ENCODE results near the gene IKBIP. TPM values are rescaled to one million over a fixed set of nuclear protein-coding genes. Genes with fewer than 3 reads are reported as not detected.

The IKBIP gene
- total and polyA plus RNA-seq, 2 donors (not counting 1 experiment from before 2014, with no cell fraction given): 1.7 to 12.0 TPM

- POLR2A ChIA-PET: no interaction called here
- WGBS (ENCODE audit: insufficient coverage): 80% methylated on average over 2 of the region's 3 CpGs
Observed at GRCh38 chr12:98639491-98639890, 5.1 kb downstream of the IKBIP start.

GRCh38 chr12:98638009-98638408 is 6.6 kb downstream of the IKBIP start:
- Histone ChIP-seq H3K79me2 (ENCODE audit: control insufficient read depth, insufficient read depth, low read length) (peaks cover 42% of the 10 kb centered on the region), H3K9me3 (ENCODE audit: control extremely low read depth in 1 of 3, control insufficient read depth in 2 of 3, insufficient read depth in 1 of 3, low read length in 2 of 3) (no peaks in the 10 kb centered on the region), H3K36me3 (replicated peaks in 1 of 2; ENCODE audit: control extremely low read depth in 1 of 2, control insufficient read depth in 1 of 2, extremely low read depth in 1 of 2, insufficient read depth in 2 of 2, low read length in 1 of 2) (peaks cover 2 to 3% of the 10 kb centered on the region in 2 experiments), H3K4me3 (ENCODE audit: control extremely low read depth in 1 of 5, extremely low read depth in 1 of 5, insufficient read depth in 1 of 5, low read depth in 2 of 5, low read length in 4 of 5) (no peak overlapping the region), H3K4me1 (ENCODE audit: control insufficient read depth in 2 of 2, insufficient read depth in 2 of 2, low read length in 2 of 2) (peaks cover 8 to 10% of the 10 kb centered on the region in 2 donors), H2AFZ (ENCODE audit: insufficient read depth, low read depth, low read length, poor library complexity, severe bottlenecking) (no peak overlapping the region), H3K9ac (ENCODE audit: low read length) (no peak overlapping the region), H3K27me3 (replicated peaks in 1 of 4; ENCODE audit: control extremely low read depth in 1 of 4, control insufficient read depth in 3 of 4, insufficient read depth in 4 of 4, low read length in 3 of 4) (no peaks in the 10 kb centered on the region), H3K4me2 (replicated peaks; ENCODE audit: low read depth, low read length, poor library complexity, severe bottlenecking) (no peak overlapping the region), H3K27ac (ENCODE audit: low read length in 2 of 2) (no peak overlapping the region), H4K20me1 (ENCODE audit: control insufficient read depth, insufficient read depth, low read length, poor library complexity, severe bottlenecking) (peaks cover 8% of the 10 kb centered on the region)
- TF ChIP-seq EZH2 (IDR thresholded peaks at IDR 0.05; ENCODE audit: borderline replicate concordance, insufficient read depth, low read depth, low read length, poor library complexity, severe bottlenecking) (no peak), CTCF (IDR thresholded peaks at IDR 0.05) (no peak)
- Mint-ChIP-seq H3K9me3 (ENCODE audit: insufficient read depth) (no peaks in the 10 kb centered on the region), H3K27ac (no peak overlapping the region), H3K4me3 (no peak overlapping the region), H3K27me3 (no peaks in the 10 kb centered on the region), H3K4me1 (peaks cover 22% of the 10 kb centered on the region)
- ATAC-seq (ENCODE audit: low read depth): no peak
- ChIA-PET POLR2A (no interaction called here), CTCF (interaction anchor here (1.0 to 1.2 kb wide), 2 partner anchors 13 to 16 kb away, joined by 4 to 5 read pairs; no protein-coding TSS in a partner anchor)
- WGBS (ENCODE audit: insufficient coverage): no CpG with 5 or more reads among the region's 2 CpGs
- intact Hi-C loops (cut with micrococcal nuclease): no loop called here
- no peak for DNase-seq

More at GRCh38 chr12:98639491-98639890, 5.1 kb downstream of the IKBIP start:
- Histone ChIP-seq H3K4me1 (ENCODE audit: control insufficient read depth in 2 of 2, insufficient read depth in 2 of 2, low read length in 2 of 2) (peaks cover 14 to 15% of the 10 kb centered on the region in 2 donors), H3K9ac (ENCODE audit: low read length) (no peak overlapping the region), H3K4me2 (replicated peaks; ENCODE audit: low read depth, low read length, poor library complexity, severe bottlenecking) (no peak overlapping the region), H3K27ac (ENCODE audit: low read length in 2 of 2) (no peak overlapping the region), H3K36me3 (replicated peaks in 1 of 2; ENCODE audit: control extremely low read depth in 1 of 2, control insufficient read depth in 1 of 2, extremely low read depth in 1 of 2, insufficient read depth in 2 of 2, low read length in 1 of 2) (no peaks in the 10 kb centered on the region), H3K9me3 (ENCODE audit: control extremely low read depth in 1 of 3, control insufficient read depth in 2 of 3, insufficient read depth in 1 of 3, low read length in 2 of 3) (no peaks in the 10 kb centered on the region), H4K20me1 (ENCODE audit: control insufficient read depth, insufficient read depth, low read length, poor library complexity, severe bottlenecking) (peaks cover 8% of the 10 kb centered on the region), H3K79me2 (ENCODE audit: control insufficient read depth, insufficient read depth, low read length) (peaks cover 56% of the 10 kb centered on the region), H3K4me3 (ENCODE audit: control extremely low read depth in 1 of 5, extremely low read depth in 1 of 5, insufficient read depth in 1 of 5, low read depth in 2 of 5, low read length in 4 of 5) (no peak overlapping the region), H3K27me3 (replicated peaks in 1 of 4; ENCODE audit: control extremely low read depth in 1 of 4, control insufficient read depth in 3 of 4, insufficient read depth in 4 of 4, low read length in 3 of 4) (no peaks in the 10 kb centered on the region), H2AFZ (ENCODE audit: insufficient read depth, low read depth, low read length, poor library complexity, severe bottlenecking) (no peak overlapping the region)
- CTCF ChIA-PET: interaction anchor here (0.9 to 2.6 kb wide), 5 partner anchors 14 to 73 kb away, joined by 3 to 15 read pairs (median 3); no protein-coding TSS in a partner anchor
- no peaks in the 10 kb centered on the region for H3K27me3 Mint-ChIP-seq
- H3K4me1 Mint-ChIP-seq: peaks cover 29% of the 10 kb centered on the region
- ATAC-seq (ENCODE audit: low read depth): no peak
- no peak for DNase-seq
- H3K27ac Mint-ChIP-seq: no peak overlapping the region
- no peaks in the 10 kb centered on the region for H3K9me3 Mint-ChIP-seq (ENCODE audit: insufficient read depth)
- H3K4me3 Mint-ChIP-seq: no peak overlapping the region
- TF ChIP-seq EZH2 (IDR thresholded peaks at IDR 0.05; ENCODE audit: borderline replicate concordance, insufficient read depth, low read depth, low read length, poor library complexity, severe bottlenecking): no peak
- no peak for TF ChIP-seq CTCF (IDR thresholded peaks at IDR 0.05)
- intact Hi-C loops (cut with micrococcal nuclease): no loop called here

Measured in B cell (primary cell).